Adrenal gland (tissue), 12 donors: ENCODE measurements around the gene DDR1. TPM values are rescaled to one million over a fixed set of nuclear protein-coding genes. Genes with fewer than 3 reads are reported as not detected.

Source experiments
- DNase-seq, 7 donors: peaks; one replicate each; pipeline ENCODE4 v3.0.0-alpha.2; 2019 to 2020
- H3K27ac ChIP-seq, 5 donors: fragments of 200-600 bp; sonication (generic) in 4 of 5; 1 replicate in 3 of 5; 2 replicates in 2 of 5; pipeline versions ENCODE4 v1.5.1 to v1.8.0; 2016 to 2020; ENCODE audit warnings: mild to moderate bottlenecking in 1 of 5
- H3K27me3 ChIP-seq: fragments of 200-600 bp; 2 replicates; pipeline ENCODE4 v1.8.0; 2021
- H3K36me3 ChIP-seq, 2 donors: fragments of 200-600 bp; replicated peaks in 1 of 2; 1 replicate in 1 of 2; 2 replicates in 1 of 2; pipeline versions ENCODE4 v1.5.1 to v1.8.0; 2018 to 2022
- H3K4me1 ChIP-seq, 2 donors: fragments of 200-600 bp; replicated peaks in 1 of 2; 1 replicate in 1 of 2; 2 replicates in 1 of 2; pipeline versions ENCODE4 v1.5.1 to v1.8.0; 2018 to 2021
- H3K4me3 ChIP-seq, 4 donors: fragments of 200-600 bp; sonication (generic) in 3 of 4; one replicate each; pipeline ENCODE4 v1.5.1; 2016 to 2018
- H3K9me3 ChIP-seq, 3 donors: fragments of 200-600 bp; sonication (generic) in 1 of 3; replicated peaks in 1 of 3; 1 replicate in 2 of 3; 2 replicates in 1 of 3; pipeline versions ENCODE4 v1.5.1 to v1.8.0; 2016 to 2021
- CTCF ChIP-seq, 6 experiments: fragments of 450-650 bp in 4 of 6; fragments of 200-600 bp in 2 of 6; sonication (generic) in 1 of 6; IDR thresholded peaks; 1 replicate in 5 of 6; 2 replicates in 1 of 6; pipeline versions ENCODE4 v1.5.1 to v1.8.0; 2016 to 2021; ENCODE audit warnings: antibody characterized with exemption in 6 of 6, mild to moderate bottlenecking in 2 of 6, moderate library complexity in 1 of 6
- POLR2A ChIP-seq, 2 donors: fragments of 450-650 bp; IDR thresholded peaks; one replicate each; pipeline ENCODE4 v1.6.1; 2017; ENCODE audit warnings: antibody characterized with exemption in 2 of 2, mild to moderate bottlenecking in 2 of 2, moderate library complexity in 1 of 2
- WGBS, 4 donors: extraction: QIAGEN DNeasy Blood & Tissue Kit in 2 of 4; methylation state at CpG; one replicate each; pipeline versions ENCODE4 v1.1.5 to v1.1.7; 2013 to 2017; 5-methylcytosine and 5-hydroxymethylcytosine counted together
- intact Hi-C, 2 donors: fragments of 100-400 bp; cut with DNase I; formaldehyde crosslinking; loops; one replicate each; pipeline versions ENCODE4 v1.14.1 to v1.15.0; 2022 to 2023
- polyA plus RNA-seq, 3 donors: library from polyadenylated mRNA; stranded (reverse); fragments of 200-250 nt in 2 of 3; fragments of 350-450 nt in 1 of 3; fragmentation: Illumina TruSeq in 1 of 3; extraction: RNeasy Lipid Tissue Mini Kit (QIAGEN cat#74804) in 1 of 3; gene quantifications; one replicate each; pipeline ENCODE4 v1.2.3, GENCODE V29; 2013 to 2014
- total RNA-seq, 9 donors: library from RNA; depleted of rRNA in 4 of 9; stranded (reverse); fragments of >200 nt in 4 of 9; fragments of 120-200 nt in 1 of 9; fragmentation: NEBNext Ultra II Directional in 1 of 9; extraction: Animal tissue kit (Norgen Biotek cat#: 25700) in 1 of 9; gene quantifications; one replicate each; pipeline versions ENCODE4 v1.1.0 to v1.2.4, GENCODE V29; 2013 to 2023
- donor health status: healthy with polysubstance abuse.
- donor health status: Bipolar disorder and iron deficiency.
- donor health status: DM: yes; HTN: yes; CAD: no.
- donor health status: DM: no; HTN: no; CAD: no.
- donor health status: DM: no; HTN: no; CAD: no.
- donor health status: DM: yes; HTN: yes; CAD: no.

The DDR1 gene
- total and polyA plus RNA-seq, 12 donors, result 18.0 to 239 (median 63.9) TPM

DNA sequence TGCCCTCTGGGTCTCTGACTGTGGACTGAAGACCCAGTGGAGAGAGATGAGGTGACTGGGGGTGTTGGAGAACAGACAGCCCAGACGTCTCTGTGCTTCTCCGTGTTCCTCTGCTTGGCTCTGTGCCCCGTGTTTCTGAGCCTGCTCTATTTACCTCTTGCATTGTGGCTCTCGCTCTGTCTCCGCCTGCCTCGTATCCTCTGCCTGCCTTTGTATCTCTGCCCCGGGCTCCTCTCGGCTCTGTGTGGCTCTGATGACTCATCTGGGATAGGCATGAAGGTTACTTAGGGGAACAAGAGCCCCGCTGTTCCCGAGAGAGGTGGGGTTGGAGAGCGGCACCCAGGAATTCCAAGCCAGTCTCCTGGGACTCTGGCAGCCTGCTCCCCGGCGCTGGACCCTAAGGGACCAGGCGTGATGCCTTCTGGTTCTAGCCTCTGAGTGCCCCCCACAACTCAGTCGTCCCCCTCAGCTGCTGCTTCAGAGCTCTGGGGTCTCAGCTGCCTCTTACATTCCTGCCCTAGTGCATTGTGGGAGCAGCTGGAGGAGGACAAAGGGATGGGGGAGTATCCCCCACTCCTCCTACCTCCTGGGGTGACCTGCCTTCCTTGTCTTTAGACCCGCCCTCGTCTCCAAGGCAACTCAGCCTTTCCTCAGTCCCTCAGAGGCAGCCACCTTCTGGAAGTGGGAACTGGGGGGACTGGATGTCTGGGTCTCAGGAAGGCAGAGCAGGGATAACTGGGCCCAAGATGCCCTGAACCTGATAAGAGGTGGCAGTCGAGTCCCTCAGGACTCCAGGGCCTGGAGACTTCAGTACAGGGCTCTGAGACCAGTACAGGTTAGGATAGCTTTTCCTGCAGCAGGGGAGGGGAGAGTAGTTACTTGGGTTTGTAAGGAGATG is 1.9 kb downstream of the DDR1 start:
- no peaks in the 10 kb centered on the region for H3K27me3 ChIP-seq
- no peaks in the 10 kb centered on the region for H3K9me3 ChIP-seq
- peak overlapping the region in 1 of 4 donors; percentile 93 for H3K4me3 ChIP-seq
- peaks cover 26 to 47% of the 10 kb centered on the region in 2 donors for H3K4me1 ChIP-seq
- H3K27ac ChIP-seq, result peak overlapping the region in 4 of 5 donors; percentile 28 to 88 (median 72)
- peak; percentile 78 to 95 (median 91) for DNase-seq
- peaks cover 0 to 14% of the 10 kb centered on the region in 2 donors for H3K36me3 ChIP-seq
- 14 to 36% (median 25%) methylated on average over 14 to 18 of the region's 18 CpGs for WGBS, 4 donors
- TF ChIP-seq CTCF (IDR thresholded peaks at IDR 0.05) (no peak), POLR2A (IDR thresholded peaks at IDR 0.05) (peak; percentile 36 to 89)
- intact Hi-C loops, result loop anchor here in 1 of 2 donors (10.0 kb wide), 1 partner anchor 141 kb away; the partner anchor contains the start of genes FLOT1 and IER3

GRCh38 chr6:30886897-30887255 is 2.6 kb downstream of the DDR1 start:
- Histone ChIP-seq H3K4me1 (peaks cover 26 to 47% of the 10 kb centered on the region in 2 donors), H3K27me3 (no peaks in the 10 kb centered on the region), H3K9me3 (no peaks in the 10 kb centered on the region), H3K4me3 (peak overlapping the region in 1 of 4 donors; percentile 93), H3K27ac (peak overlapping the region in 1 of 5 donors; percentile 88), H3K36me3 (peaks cover 0 to 17% of the 10 kb centered on the region in 2 donors)
- intact Hi-C loops, result loop anchor here in 1 of 2 donors (10.0 kb wide), 1 partner anchor 142 kb away; the partner anchor contains the start of genes FLOT1 and IER3
- TF ChIP-seq CTCF (IDR thresholded peaks at IDR 0.05) (no peak), POLR2A (IDR thresholded peaks at IDR 0.05) (no peak)
- peak in 2 of 7 donors; percentile 5 to 7 for DNase-seq

- TF ChIP-seq POLR2A (IDR thresholded peaks at IDR 0.05) (no peak), CTCF (IDR thresholded peaks at IDR 0.05) (no peak)
- no peaks in the 10 kb centered on the region for H3K9me3 ChIP-seq
- no peaks in the 10 kb centered on the region for H3K27me3 ChIP-seq
- H3K4me1 ChIP-seq, result peaks cover 21 to 35% of the 10 kb centered on the region in 2 donors
- H3K36me3 ChIP-seq, result peaks cover 0 to 27% of the 10 kb centered on the region in 2 donors
- 57 to 69% (median 60%) methylated on average over 6 of the region's 6 CpGs for WGBS, 4 donors
- no peak for DNase-seq
- no peak overlapping the region for H3K4me3 ChIP-seq
- intact Hi-C loops, result loop anchor here in 1 of 2 donors (10.0 kb wide), 1 partner anchor 143 kb away; the partner anchor contains the start of genes FLOT1 and IER3
- no peak overlapping the region for H3K27ac ChIP-seq
Observed at GRCh38 chr6:30887901-30888815, 3.8 kb downstream of the DDR1 start.
